ENCODE data around the gene CRYBA4. TPM values are rescaled to one million over a fixed set of nuclear protein-coding genes. Genes with fewer than 3 reads are reported as not detected.

The CRYBA4 gene
- polyA plus RNA-seq, 1 donor, result not detected

- DNase-seq, result no peak
Measured at GRCh38 chr22:26624803-26625202, 3.0 kb downstream of the CRYBA4 start.

- DNase-seq, result no peak
Measured at GRCh38 chr22:26629988-26630761, 8.4 kb downstream of the CRYBA4 start.

DNA sequence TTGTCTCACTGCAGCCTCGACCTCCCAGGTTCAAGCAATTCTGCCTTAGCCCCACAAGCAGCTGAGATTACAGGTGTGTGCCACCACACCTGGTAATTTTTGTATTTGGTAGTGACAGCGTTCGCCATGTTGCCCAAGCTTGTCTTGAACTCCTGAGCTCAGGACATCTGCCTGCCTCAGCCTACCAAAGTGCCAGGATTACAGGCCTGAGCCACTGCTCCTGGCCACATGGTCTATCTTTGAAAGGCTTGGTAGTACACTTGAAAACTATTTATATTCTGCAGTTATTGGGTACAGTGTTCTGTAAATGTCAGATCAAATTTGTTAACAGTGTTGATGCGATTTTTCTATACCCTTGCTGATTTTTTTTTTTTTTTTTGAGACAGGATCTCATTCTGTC is 9.5 kb downstream of the CRYBA4 start:
- no peak for DNase-seq

DNA sequence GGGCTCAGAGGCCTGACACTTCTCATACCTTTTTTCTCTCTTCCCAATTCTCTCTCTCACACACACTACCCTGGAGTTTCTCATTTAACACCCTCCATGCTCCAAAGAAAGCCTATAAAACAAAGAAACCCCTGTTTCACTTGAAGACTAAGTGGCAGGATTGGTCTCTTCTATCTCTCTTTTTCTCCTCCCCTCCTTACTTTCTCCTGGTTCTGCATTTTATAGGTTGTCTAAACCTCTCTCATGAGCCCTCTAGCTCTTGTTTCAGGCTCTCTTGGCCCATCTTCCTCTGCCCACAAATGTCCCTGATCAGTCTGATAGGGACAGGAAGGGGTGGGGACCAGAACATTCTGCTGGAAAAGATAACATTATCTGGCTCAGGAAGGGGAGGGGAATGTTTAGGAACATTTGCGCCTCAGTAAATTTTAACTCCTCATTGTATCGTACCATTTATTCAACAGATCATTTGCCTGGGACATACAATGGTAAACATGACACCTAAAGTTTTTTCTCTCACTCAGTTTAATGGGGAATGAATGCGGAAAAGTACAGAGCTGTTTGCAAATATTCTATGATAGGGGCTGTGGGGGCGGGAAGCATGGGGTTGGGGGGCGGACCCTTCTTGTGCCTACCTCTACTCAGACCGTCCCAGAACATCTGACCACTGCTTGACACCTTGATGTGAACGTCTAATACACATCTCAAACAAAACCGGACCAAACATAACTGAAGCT is 10.8 kb downstream of the CRYBA4 start:
- DNase-seq, result no peak

DNA sequence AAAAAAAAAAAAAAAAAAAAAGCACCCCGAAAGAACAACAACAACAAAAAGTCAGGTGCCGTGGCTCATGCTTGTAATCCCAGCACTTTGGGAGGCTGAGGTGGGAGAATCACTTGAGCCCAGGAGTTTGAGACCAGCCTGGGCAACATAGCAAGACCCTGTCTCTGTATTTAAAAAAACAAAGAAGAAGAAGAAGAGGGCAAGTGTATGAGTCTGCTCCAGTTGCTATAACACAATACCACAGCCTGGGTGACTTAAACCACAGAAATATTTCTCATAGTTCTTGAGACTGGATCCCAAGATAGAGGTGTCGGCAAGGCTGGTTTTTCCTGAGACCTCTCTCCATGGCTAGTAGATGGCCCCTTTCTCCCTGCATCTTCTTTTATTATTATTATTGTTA is 12.4 kb downstream of the CRYBA4 start:
- DNase-seq, result no peak

DNA sequence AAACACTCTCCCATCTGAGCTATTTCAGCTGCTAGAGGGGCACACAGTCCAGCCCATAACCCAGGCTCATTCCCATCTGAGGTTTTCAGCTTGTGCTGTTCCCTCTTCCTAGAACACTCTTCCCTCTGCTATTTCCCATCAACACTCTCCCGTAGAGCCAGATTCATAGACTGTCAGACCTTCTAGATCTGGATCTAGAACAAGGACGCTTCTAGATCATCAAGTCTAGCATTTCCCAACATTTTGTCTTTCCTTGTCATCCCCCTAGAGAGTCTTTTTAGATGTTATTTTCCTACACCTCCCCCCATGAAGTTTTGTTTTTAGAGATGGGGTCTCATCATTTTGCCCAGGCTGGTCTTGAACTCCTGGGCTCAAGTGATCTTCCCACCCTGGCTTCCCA is 13.4 kb downstream of the CRYBA4 start:
- DNase-seq, result no peak

DNA sequence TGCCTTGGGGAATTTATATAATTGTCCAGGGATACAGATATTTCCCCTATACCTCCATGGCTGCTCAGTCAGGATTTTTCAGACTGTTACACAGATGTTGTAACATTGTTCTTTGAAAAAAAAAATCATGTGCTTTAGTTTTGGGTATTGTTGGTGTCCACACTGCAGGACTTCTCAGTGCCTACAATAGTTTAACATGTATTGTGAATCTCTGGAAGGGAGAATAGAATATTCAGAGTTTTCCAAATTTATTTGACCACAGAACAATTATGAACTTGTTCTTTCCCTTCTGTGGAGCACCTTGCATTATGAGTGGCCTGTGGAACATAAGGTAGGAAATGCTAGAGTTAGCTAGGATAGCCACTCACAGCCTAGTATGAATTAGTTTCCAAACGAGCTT is 14.5 kb downstream of the CRYBA4 start:
- DNase-seq, result no peak

- DNase-seq, result no peak
Measured at GRCh38 chr22:26642465-26643417, 21.0 kb downstream of the CRYBA4 start.

- no peak for DNase-seq
Measured at GRCh38 chr22:26643418-26644100, 21.8 kb downstream of the CRYBA4 start.

DNA sequence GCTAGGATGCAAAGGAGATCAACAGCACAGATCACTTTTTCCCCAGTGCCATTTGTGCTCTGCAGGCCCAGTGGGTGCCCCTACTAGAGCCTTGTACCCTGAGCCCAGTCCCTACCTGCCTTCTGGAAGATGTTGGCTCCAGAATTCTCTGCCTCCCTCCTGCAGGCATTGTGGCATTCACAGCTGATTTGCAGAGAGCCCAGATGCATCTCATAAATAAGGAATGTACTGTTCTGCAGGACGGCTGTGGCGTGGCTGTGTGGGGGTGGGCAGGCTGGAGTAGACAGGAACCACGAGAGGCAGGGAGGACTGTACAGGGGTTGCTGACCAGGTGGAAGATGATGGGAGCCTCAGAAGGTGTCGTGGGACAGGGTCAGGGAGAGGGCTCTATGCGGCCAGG is 24.4 kb downstream of the CRYBA4 start:
- no peak for DNase-seq

- no peak for DNase-seq
Measured at GRCh38 chr22:26648011-26648497, 26.3 kb downstream of the CRYBA4 start.

- no peak for DNase-seq
Measured at GRCh38 chr22:26648528-26649388, 27.0 kb downstream of the CRYBA4 start.

- no peak for DNase-seq
Measured at GRCh38 chr22:26650722-26651421, 29.1 kb downstream of the CRYBA4 start.

DNA sequence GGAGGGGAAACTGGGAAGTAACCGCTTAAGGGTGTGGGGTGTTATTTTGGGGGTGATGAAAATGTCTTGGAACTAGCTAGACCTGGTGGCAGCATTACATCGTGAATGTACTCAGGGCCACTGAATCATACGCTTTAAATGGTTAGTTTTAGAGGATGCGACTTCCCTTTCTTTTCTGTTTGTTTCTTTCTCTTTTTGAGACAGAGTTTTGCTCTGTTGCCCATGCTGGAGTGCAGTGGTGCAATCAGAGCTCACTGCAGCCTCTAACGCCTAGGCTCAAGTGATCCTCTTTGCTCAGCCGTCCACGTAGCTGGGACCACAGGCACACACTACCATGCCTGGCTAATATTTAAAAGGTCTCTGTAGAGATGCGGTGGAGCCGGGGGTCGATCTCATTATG is 30.1 kb downstream of the CRYBA4 start:
- no peak for DNase-seq

DNA sequence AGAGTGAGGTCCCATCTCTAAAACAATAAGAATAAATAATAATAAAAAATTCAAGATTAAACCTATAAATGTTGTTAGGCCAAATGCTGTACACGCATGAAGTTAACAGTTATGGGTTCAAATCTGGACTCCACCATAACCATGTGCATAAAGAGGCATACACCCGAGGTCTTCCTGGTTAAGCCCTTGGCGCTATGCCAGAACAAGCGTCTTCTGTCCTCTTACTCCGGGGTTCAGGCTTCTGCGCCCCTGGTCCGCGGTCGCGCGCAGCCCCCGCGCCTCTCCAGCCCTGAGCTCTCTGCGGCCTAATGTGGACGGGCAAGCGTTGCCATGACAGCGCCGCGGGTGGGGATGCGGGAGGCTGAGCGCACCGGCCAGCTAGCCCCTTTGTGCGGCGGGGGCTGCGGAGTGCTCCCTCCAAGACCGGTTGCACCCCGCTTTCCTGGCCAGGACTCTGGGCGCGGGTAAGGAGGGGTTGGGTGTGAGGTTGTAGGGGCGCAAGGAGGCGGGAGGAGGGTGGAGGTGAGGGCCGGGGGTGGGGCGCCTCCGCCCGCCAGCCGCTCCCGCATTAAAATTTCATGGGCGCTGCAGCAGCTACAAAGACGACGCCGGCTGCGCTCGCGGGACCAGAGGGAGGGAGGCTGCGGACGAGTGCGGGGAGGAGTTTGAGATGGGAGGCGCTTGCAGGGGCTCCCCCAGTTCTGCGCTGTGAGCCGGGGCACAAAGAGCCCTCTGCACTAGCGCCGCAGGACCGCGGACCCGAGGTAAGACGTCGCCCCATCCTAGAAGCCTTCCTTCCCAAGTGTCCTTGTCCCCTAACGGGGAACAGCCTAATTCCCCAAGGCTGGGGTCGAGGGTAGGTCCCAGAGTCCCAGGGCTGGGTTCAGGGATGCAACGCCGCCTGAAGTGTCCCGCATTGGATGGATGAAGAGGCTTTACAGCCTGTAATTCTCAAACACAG is 35.4 kb downstream of the CRYBA4 start, which contains the start of gene MIAT:
TSS of gene MIAT (plus strand) at position 698 of the 961 bp plus-strand sequence.
- no peak for DNase-seq

DNA sequence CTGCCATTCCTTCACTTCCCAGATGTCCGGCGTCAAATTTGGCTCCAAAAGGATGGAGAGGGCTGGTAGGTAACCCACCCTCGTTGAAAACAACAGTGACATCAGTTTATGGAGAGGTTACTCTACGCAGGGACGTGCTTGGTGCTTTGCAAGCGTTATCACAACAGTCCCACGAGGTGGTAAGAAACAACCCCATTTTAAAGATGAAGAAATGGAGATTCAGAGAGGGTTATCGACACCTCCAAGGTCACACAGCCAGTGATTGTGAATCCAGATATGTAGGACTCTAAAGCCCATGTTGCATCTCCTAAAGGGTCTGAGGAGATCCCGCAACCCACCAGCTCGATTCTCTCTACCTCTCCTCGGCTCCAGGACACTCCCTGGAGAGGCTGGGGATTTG is 36.4 kb downstream of the CRYBA4 start:
- no peak for DNase-seq

DNA sequence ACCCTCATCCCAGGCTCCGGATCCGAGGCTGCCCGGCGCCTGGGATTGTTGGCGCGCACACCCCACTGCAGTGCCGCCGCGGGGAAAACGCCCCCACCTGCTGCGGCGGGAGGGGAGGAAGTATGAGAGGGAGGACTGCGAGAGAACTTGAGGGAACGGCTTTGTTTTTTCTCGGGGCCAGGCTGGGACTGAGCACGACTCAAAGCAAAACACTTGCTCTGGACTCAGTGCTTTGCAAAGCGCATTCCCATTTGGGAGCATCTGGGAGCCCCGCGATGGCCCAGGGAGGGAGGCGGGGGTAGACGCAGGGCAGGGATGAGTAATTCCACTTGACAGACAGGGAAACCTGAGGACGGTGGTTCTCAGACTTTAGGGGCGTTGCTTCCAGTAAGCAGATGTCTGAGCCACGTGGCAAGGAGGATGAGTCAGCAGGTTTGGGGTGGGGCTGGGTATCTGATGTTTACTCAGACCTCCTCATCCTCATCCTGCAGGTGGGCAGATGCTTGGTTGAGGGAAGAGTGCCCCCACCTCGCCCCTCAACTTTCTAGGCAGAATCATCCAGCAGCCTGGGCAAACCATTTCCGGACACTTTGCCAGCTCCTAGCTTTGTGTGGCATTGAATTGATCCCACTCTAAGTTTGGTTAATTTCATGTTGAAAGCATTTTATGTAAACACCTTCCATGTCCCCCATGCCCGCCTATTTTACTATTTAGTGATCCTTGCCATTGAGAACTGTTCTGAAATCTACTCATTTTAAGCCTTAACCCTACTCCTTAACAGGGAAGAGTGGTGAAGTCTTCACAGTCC is 37.1 kb downstream of the CRYBA4 start:
- no peak for DNase-seq

DNA sequence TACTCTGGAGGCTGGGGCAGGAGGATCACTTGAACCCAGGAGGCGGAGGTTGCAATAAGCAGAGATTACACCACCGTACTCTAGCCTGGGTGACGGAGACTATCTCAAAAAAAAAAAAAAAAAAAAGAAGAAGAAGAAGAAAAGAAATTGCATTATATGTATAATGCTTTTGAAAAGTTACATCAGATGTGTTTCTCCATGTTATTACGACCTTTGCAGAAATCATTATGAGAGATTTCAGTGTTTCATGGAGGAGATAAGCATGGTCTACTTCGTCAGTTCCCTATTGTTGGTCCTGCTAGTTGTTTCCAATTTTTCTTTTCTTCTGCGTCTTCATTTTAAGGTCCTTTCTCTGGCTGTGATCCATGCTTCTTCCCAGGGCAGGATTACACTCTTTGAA is 38.6 kb downstream of the CRYBA4 start:
- no peak for DNase-seq
